H9 (cell line): ENCODE measurements around the gene CALN1. TPM values are rescaled to one million over a fixed set of nuclear protein-coding genes. Genes with fewer than 3 reads are reported as not detected.

Source experiments
- DNase-seq: peaks from one replicate; pipeline ENCODE4 v3.0.0-alpha.2; 2017
- H2AFZ ChIP-seq: one replicate; pipeline ENCODE4 v1.6.1; 2013; ENCODE audit warnings: mild to moderate bottlenecking, low read length, control low read depth, moderate library complexity
- H2AK5ac ChIP-seq: 2 replicates; pipeline ENCODE4 v1.6.1; 2013; ENCODE audit warnings: low read length, control low read depth, mixed read lengths; ENCODE audit not compliant: insufficient read length
- H2BK120ac ChIP-seq: one replicate; pipeline ENCODE4 v1.6.1; 2013; ENCODE audit warnings: low read depth, mild to moderate bottlenecking, low read length, control low read depth, inconsistent platforms; ENCODE audit not compliant: poor library complexity, severe bottlenecking
- H2BK12ac ChIP-seq: 2 replicates; pipeline ENCODE4 v1.6.1; 2013; ENCODE audit warnings: low read length, control low read depth, mixed read lengths, low read depth; ENCODE audit not compliant: insufficient read length
- H2BK15ac ChIP-seq: 2 replicates; pipeline ENCODE4 v1.6.1; 2013; ENCODE audit warnings: low read depth, low read length, control low read depth
- H2BK20ac ChIP-seq: one replicate; pipeline ENCODE4 v1.6.1; 2013; ENCODE audit warnings: low read depth, mild to moderate bottlenecking, low read length, control low read depth, inconsistent platforms; ENCODE audit not compliant: poor library complexity, severe bottlenecking
- H2BK5ac ChIP-seq: 2 replicates; pipeline ENCODE4 v1.6.1; 2013; ENCODE audit warnings: low read length, control low read depth, mixed read lengths; ENCODE audit not compliant: insufficient read length
- H3K14ac ChIP-seq: 2 replicates; pipeline ENCODE4 v1.6.1; 2013; ENCODE audit warnings: low read length, control low read depth; ENCODE audit not compliant: insufficient read depth
- H3K18ac ChIP-seq: 2 replicates; pipeline ENCODE4 v1.6.1; 2013; ENCODE audit warnings: low read depth, mild to moderate bottlenecking, mixed read lengths, low read length, control low read depth; ENCODE audit not compliant: insufficient read length
- H3K23ac ChIP-seq: 2 replicates; pipeline ENCODE4 v1.6.1; 2013; ENCODE audit warnings: low read length, control low read depth, mixed read lengths, low read depth; ENCODE audit not compliant: insufficient read length
- H3K23me2 ChIP-seq: 2 replicates; pipeline ENCODE4 v1.6.1; 2013; ENCODE audit warnings: low read depth, mild to moderate bottlenecking, mixed read lengths, low read length, control low read depth; ENCODE audit not compliant: insufficient read length, poor library complexity, severe bottlenecking
- H3K27ac ChIP-seq: 2 replicates; pipeline ENCODE4 v1.5.1; 2013; ENCODE audit warnings: low read length, control low read depth, mixed read lengths, low read depth; ENCODE audit not compliant: insufficient read length
- H3K27me3 ChIP-seq: 2 replicates; pipeline ENCODE4 v1.6.1; 2013; ENCODE audit warnings: low read length, control low read depth, inconsistent platforms; ENCODE audit not compliant: insufficient read depth
- H3K4ac ChIP-seq: 2 replicates; pipeline ENCODE4 v1.6.1; 2013; ENCODE audit warnings: low read depth, mild to moderate bottlenecking, control low read depth, inconsistent platforms, low read length, moderate library complexity
- H3K4me1 ChIP-seq: 2 replicates; pipeline ENCODE4 v1.6.1; 2013; ENCODE audit warnings: low read length, control low read depth, inconsistent platforms; ENCODE audit not compliant: insufficient read depth
- H3K4me2 ChIP-seq: 2 replicates; pipeline ENCODE4 v1.6.1; 2013; ENCODE audit warnings: low read length, control low read depth, mixed read lengths; ENCODE audit not compliant: insufficient read length, insufficient read depth
- H3K56ac ChIP-seq: 2 replicates; pipeline ENCODE4 v1.6.1; 2013; ENCODE audit warnings: low read depth, mild to moderate bottlenecking, mixed read lengths, low read length, control low read depth; ENCODE audit not compliant: insufficient read length
- H3K79me1 ChIP-seq: 2 replicates; pipeline ENCODE4 v1.6.1; 2013; ENCODE audit warnings: low read depth, mild to moderate bottlenecking, moderate library complexity, low read length, control low read depth, inconsistent platforms; ENCODE audit not compliant: insufficient read depth, poor library complexity, severe bottlenecking
- H3K79me2 ChIP-seq: 2 replicates; pipeline ENCODE4 v1.6.1; 2013; ENCODE audit warnings: low read length, control low read depth, inconsistent platforms; ENCODE audit not compliant: insufficient read depth
- H3K9ac ChIP-seq: 2 replicates; pipeline ENCODE4 v1.6.1; 2013; ENCODE audit warnings: low read length, control low read depth, mixed read lengths; ENCODE audit not compliant: insufficient read length; ENCODE audit errors: extremely low read depth
- H3K9me3 ChIP-seq: one replicate; pipeline ENCODE4 v1.6.1; 2013; ENCODE audit warnings: low read depth, low read length, inconsistent platforms; ENCODE audit not compliant: control insufficient read depth
- H3T11ph ChIP-seq: one replicate; pipeline ENCODE4 v1.6.1; 2013; ENCODE audit warnings: mild to moderate bottlenecking, low read length, control low read depth, inconsistent platforms
- H4K20me1 ChIP-seq: one replicate; pipeline ENCODE4 v1.6.1; 2013; ENCODE audit not compliant: control insufficient read depth, insufficient read length, insufficient read depth
- H4K5ac ChIP-seq: 2 replicates; pipeline ENCODE4 v1.6.1; 2013; ENCODE audit warnings: low read depth, mild to moderate bottlenecking, mixed read lengths, low read length, control low read depth; ENCODE audit not compliant: insufficient read length
- H4K8ac ChIP-seq: replicated peaks from 2 replicates; pipeline ENCODE4 v1.6.1; 2013; ENCODE audit warnings: low read length, control low read depth, mixed read lengths, low read depth; ENCODE audit not compliant: insufficient read length
- H4K91ac ChIP-seq: 2 replicates; pipeline ENCODE4 v1.6.1; 2013; ENCODE audit warnings: low read depth, mild to moderate bottlenecking, moderate library complexity, mixed read lengths, low read length, control low read depth; ENCODE audit not compliant: insufficient read length
- H3K27ac Mint-ChIP-seq, 3 experiments: 2 replicates in 2 of 3; 3 replicates in 1 of 3; pipeline ENCODE4 v1.8.0; 2020 to 2021; ENCODE audit warnings: mixed read lengths in 3 of 3, mild to moderate bottlenecking in 1 of 3, moderate library complexity in 1 of 3
- H3K27me3 Mint-ChIP-seq: 2 replicates; pipeline ENCODE4 v1.8.0; 2021; ENCODE audit warnings: low read depth, mild to moderate bottlenecking, moderate library complexity, mixed read lengths
- H3K36me3 Mint-ChIP-seq, 3 experiments: 2 replicates in 2 of 3; 3 replicates in 1 of 3; pipeline ENCODE4 v1.8.0; 2020 to 2021; ENCODE audit warnings: low read depth in 3 of 3, mixed read lengths in 3 of 3; ENCODE audit not compliant: insufficient read depth in 1 of 3
- H3K4me1 Mint-ChIP-seq, 2 experiments: 2 replicates each; pipeline ENCODE4 v1.8.0; 2020; ENCODE audit warnings: mixed read lengths in 2 of 2
- H3K4me3 Mint-ChIP-seq, 2 experiments: 2 replicates in 1 of 2; 3 replicates in 1 of 2; pipeline ENCODE4 v1.8.0; 2020 to 2021; ENCODE audit warnings: mild to moderate bottlenecking in 2 of 2, mixed read lengths in 2 of 2, moderate library complexity in 1 of 2
- H3K9me3 Mint-ChIP-seq, 2 experiments: 2 replicates in 1 of 2; 3 replicates in 1 of 2; pipeline ENCODE4 v1.8.0; 2020; ENCODE audit warnings: mild to moderate bottlenecking in 2 of 2, mixed read lengths in 2 of 2, moderate library complexity in 1 of 2
- WGBS: extraction: QIAGEN DNeasy Blood & Tissue Kit; methylation state at CpG from one replicate; pipeline ENCODE4 v1.1.7; 2013; ENCODE audit warnings: missing lambda C conversion rate, low lambda C conversion rate, mixed read lengths; ENCODE audit not compliant: insufficient read length; ENCODE audit errors: extremely low coverage; 5-methylcytosine and 5-hydroxymethylcytosine counted together
- total RNA-seq: library from RNA; stranded (reverse); gene quantifications from 2 replicates; pipeline ENCODE4 v1.2.1, GENCODE V29; 2021
- TF ChIP-seq, protein P1 (sequence below): fragments of 200-600 bp; sonication (generic); conservative IDR thresholded peaks from 3 replicates; pipeline ENCODE4 v1.8.0; 2021; ENCODE audit warnings: antibody characterized with exemption, mild to moderate bottlenecking

Gene CALN1
- total RNA-seq, 1 experiment from 2014 or later = 2.8 TPM

DNA sequence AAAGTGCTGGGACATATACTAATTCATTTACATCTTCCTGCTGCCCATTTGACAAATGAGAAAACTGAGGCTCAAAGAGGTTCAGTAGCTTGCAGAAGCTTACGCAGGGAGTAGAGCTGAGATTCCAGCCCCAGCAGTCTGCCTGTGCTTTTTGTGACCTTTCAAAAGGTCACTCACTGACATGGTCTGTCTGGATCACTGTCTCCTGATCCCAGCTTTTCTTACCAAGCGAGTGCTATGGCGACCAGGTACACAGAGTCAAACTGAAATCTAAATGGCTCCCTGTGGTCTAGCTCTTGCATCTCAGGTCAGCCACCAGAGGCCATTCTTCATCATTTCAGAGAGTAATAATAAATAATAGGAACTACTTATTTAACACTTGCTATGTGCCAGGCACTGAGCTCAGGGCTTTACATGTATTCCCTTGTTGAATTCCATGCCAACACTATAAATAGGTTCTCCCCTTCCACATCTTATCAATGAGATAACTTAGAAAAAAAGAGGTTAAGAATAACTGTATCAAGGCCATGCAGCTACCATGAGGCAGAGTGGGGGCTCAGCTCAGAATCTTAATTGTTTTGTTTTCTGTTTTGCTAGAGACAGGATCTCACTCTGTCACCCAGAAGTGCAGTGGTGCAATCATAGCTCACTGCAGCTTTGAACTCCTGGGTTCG lies 381.0 kb downstream of the CALN1 start:
- H3T11ph ChIP-seq = no peak overlapping the region
- H3K4me2 ChIP-seq = no peak overlapping the region
- H3K4ac ChIP-seq = no peak overlapping the region
- no peak overlapping the region for H3K9ac ChIP-seq
- H3K9me3 ChIP-seq = no peaks in the 10 kb centered on the region
- H2AK5ac ChIP-seq = no peak overlapping the region
- no peak overlapping the region for H2BK12ac ChIP-seq
- no peaks in the 10 kb centered on the region for H3K79me1 ChIP-seq
- Mint-ChIP-seq H3K27me3 (no peaks in the 10 kb centered on the region), H3K36me3 (peaks cover 0 to 6% (median 0%) of the 10 kb centered on the region in 3 experiments; a peak in 2 of 7 replicates), H3K27ac (no peak overlapping the region), H3K4me1 (peaks cover 10 to 12% of the 10 kb centered on the region in 2 experiments; a peak in 2 of 4 replicates), H3K4me3 (no peak overlapping the region), H3K9me3 (peaks cover 4 to 6% of the 10 kb centered on the region in 2 experiments; a peak in 3 of 5 replicates)
- H3K14ac ChIP-seq = no peak overlapping the region
- no peak overlapping the region for H3K56ac ChIP-seq
- WGBS = no CpG with 5 or more reads among the region's 4 CpGs
- peak overlapping the region; percentile 45 for H2BK20ac ChIP-seq
- H3K23me2 ChIP-seq = no peaks in the 10 kb centered on the region
- no peak overlapping the region for H4K8ac ChIP-seq
- no peaks in the 10 kb centered on the region for H3K79me2 ChIP-seq
- no peak overlapping the region for H4K91ac ChIP-seq
- H2BK120ac ChIP-seq = peak overlapping the region; percentile 48
- DNase-seq = no peak
- H4K20me1 ChIP-seq = no peaks in the 10 kb centered on the region
- H3K27ac ChIP-seq = no peak overlapping the region
- TF ChIP-seq, protein P1, sequence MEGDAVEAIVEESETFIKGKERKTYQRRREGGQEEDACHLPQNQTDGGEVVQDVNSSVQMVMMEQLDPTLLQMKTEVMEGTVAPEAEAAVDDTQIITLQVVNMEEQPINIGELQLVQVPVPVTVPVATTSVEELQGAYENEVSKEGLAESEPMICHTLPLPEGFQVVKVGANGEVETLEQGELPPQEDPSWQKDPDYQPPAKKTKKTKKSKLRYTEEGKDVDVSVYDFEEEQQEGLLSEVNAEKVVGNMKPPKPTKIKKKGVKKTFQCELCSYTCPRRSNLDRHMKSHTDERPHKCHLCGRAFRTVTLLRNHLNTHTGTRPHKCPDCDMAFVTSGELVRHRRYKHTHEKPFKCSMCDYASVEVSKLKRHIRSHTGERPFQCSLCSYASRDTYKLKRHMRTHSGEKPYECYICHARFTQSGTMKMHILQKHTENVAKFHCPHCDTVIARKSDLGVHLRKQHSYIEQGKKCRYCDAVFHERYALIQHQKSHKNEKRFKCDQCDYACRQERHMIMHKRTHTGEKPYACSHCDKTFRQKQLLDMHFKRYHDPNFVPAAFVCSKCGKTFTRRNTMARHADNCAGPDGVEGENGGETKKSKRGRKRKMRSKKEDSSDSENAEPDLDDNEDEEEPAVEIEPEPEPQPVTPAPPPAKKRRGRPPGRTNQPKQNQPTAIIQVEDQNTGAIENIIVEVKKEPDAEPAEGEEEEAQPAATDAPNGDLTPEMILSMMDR = no peak
- H2BK5ac ChIP-seq = no peak overlapping the region
- H3K23ac ChIP-seq = no peak overlapping the region
- H3K4me1 ChIP-seq = no peaks in the 10 kb centered on the region
- H3K18ac ChIP-seq = no peak overlapping the region
- H4K5ac ChIP-seq = no peak overlapping the region
- H2BK15ac ChIP-seq = no peak overlapping the region
- H2AFZ ChIP-seq = no peak overlapping the region
- no peaks in the 10 kb centered on the region for H3K27me3 ChIP-seq
